Activated CD4-positive, alpha-beta T cell treated with anti-CD3 and anti-CD28 coated beads, Interleukin-2, amount 50 U/mL, for 48 hours (primary cell): ENCODE data around the gene TBL1XR1.

ENCODE experiments used
- DNase-seq, 2 experiments: peaks; one replicate each; pipeline ENCODE4 v3.0.0-alpha.2; 2020

Gene TBL1XR1

DNA sequence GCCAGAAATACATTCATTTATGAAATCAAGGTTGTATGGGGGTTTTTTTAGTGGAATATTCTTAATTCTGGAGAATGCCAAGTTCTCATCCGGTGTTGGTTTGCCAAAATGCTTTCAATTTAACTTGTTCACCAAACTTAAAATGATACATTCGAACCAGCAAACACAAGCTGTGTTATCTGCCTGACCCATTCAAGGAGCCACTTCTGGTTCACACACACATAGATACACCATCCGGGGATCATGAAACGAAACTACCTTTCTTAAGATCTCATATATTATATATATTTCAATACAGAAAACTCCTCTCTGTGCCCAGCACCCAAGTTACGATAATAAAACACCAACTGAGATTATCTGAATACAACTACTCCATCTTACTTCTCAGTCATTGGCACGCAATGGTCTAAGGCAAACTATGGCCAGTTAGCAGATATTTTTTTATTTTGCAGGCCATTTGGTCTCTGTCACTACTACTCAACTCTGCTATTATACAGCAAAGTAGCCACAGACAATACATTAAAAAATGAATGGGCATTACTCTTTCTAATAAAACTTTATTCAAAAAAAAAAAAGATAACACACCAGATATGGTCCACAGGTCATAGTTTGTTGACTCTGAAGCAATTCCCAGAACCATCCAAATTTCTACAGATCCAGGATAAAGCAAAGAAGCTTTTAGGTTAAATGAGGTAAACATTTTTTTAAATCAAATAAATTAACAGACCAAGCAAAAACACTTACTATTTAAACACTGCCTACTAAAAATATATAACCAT lies 89.6 kb downstream of the TBL1XR1 start:
- no peak for DNase-seq

DNA sequence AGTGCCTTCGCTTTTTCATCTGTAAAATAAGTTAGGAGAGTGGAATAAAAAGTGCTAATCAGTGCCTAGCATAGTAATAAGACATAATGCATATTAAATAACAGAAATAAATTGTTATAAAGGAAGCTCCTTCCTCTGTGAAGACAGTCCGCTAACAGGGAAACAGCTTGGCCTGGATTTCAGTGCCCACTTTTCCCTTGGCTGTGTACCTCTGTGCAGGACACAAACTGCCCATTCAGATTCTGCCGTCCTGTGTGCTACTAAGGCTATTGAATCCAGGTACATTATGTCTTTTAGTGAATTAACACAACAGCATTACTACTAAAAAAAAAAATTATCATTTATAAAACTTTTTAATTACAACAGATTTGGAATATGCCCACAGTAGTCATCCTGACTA lies 90.7 kb downstream of the TBL1XR1 start:
- no peak for DNase-seq

DNA sequence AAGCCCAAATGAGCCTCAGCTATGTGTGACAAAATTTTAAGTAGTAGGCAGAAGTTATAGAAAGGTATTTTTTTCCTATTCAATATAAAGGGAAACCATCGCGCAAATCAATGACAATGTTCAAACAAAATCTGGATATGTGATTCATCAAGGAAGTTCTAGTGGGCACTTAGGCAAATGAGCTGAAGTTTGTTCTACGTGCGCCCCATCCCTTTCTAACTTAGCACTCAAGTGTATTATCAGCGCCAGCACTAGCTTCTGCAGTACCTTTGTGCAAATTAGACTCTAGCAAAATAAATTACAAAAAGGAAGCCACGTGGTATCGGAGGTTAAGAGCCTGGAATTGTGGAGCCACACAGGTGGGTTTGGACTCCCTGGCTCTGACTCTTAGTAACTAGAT lies 91.1 kb downstream of the TBL1XR1 start:
- no peak for DNase-seq

DNA sequence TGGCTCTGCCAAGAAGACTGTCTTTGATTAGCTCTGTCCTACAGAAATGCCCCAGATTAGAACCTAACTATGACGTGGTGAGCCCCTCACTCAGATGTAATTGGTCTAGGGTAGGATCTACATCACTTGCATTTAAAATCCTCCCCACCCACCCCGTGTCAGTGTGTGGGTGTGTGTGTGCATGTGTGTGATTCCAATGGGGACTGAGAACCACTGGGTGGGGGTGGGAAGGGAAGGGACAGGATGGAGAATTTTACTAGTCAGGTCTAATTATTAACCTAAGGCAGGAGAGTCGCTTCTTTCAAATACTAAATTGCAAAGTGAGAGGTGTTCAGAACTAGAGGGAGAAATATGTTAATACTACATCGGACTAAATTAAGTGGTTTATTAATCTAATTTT lies 91.7 kb downstream of the TBL1XR1 start:
- DNase-seq: no peak

DNA sequence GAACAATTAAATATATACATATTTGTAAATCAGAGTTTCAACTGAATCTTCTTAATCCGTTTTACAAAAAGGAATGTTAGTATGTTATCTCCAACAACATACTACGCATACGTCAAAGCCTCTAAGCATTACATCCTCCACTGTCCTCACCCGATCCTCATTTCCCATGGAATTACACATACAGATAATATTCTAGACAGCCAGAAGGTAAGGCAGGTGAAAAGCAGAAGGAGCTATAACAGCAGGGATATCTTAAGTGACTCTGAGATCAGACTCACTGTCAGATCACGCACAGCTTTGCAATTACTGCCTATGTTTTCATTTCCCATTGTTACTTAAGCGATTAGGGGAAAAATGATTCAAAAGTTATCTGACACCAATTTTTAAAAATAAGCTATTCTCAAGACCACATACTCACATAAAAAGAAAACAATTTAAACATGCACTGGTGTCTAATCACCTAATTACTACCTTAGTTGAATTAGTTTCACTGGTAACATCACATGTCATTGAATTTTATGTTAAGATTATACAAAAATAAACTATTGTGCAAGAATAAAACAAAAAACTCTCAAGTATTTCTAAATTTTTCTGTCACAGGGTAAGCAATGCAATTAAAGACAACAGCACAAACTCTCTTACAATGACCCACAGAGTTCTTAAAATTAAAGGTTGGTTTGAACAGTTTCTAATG lies 92.8 kb downstream of the TBL1XR1 start:
- DNase-seq: no peak

DNA sequence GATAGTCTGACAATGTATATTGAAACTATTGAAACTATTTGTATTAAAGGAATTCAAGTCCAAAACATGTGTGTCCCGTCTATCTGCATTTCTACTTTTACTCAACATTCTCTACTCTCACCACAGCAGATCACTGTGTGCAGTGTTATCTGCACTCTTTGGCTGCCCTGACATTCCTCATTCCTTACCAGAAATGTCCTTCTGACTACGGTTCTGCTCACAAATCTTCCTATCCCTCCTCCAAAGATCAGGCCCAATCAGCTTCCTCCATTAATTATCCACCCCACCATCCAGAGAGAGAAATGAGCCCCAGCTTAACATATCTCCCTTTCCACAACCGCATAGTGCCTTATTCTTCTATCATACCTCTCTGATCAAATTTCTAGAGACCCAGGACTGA lies 94.7 kb downstream of the TBL1XR1 start:
- no peak for DNase-seq

DNA sequence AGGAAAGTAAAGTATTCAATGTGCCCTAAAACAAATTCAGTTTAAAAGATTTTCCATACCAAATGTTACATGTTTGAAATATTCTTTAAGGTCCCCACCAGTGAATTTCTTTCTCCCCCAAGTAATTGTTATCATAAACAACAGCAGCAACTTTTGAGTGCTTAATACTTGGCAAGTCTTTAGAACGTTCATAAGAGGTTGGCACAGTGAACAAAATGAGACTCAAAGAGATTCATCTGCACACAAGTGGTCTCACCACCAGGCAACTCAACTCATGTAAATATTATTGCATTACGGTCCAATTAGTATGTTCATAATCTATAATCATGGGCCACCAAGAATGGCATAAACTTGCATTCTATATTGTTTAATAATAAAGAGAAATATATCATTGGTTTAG lies 98.7 kb downstream of the TBL1XR1 start:
- DNase-seq: no peak

DNA sequence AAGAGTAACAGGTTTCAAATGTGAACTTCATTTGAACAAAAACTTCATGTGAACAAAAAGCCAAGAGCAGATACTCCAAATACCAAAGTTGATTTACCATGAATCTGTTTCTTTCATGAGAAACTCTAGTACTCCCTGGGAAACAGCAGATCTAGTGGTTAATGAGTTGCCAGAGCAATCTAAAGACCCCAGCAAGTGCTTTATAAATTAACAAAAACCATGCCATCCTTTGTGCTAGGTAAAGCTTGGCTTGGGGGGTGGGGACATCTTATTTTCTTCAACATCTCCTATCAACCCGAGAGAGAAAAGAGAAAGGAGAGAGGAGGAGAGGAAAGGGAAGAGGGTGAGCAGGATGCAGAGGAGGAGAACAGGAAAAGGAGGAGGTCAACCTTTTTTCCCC lies 100.7 kb downstream of the TBL1XR1 start:
- no peak for DNase-seq

DNA sequence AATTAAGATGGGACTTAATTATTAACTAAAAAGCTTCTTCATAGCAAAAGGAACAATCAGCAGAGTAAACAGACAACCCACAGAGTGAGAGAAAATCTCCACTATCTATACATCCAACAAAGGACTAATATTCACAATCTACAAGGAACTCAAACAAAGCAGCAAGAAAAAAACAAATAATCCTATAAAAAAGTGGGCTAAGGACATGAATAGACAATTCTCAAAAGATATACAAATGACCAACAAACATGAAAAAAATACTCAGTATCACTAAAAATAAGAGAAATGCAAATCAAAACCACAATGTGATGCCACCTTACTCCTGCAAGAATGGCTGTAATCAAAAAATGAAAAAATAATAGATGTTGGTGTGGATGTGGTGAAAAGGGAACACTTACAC lies 103.3 kb downstream of the TBL1XR1 start:
- DNase-seq: no peak

DNA sequence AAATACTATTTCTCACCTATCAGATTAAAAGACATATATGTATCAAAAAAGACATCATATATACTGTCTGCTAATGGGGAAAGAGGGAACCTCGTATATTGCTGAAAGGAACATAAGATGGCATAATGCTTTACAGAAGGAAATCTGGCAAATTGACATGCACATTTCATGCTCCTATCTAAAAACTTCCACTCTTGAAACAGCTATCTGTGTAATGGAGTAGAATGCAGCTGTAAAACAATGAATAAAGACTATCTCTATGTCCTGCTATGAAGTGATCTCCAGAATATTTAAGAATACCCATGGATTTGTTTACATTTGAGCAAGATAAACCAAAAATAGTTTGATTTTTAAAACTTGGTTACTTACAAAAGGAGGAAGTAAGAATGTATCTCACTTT lies 107.4 kb downstream of the TBL1XR1 start:
- DNase-seq: no peak

DNA sequence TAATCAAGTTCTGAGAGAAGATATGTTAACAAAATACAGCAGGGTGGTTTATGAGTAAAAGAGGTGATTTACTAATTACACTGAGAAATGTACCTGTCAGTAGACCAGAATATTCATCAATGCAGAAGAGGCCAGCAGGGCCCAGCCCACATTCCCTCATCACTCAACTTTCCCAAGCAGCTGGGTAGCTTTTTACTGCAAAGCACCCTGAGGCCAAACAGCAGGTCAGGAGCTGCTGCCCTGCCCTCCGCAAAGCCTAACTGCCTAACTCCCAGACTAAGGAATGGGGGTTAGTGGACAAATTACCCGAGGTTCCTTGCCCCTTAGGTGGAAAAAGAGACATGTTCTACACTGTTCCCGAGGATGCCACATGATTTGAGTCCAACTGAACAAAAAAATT lies 108.2 kb downstream of the TBL1XR1 start:
- DNase-seq: no peak

DNA sequence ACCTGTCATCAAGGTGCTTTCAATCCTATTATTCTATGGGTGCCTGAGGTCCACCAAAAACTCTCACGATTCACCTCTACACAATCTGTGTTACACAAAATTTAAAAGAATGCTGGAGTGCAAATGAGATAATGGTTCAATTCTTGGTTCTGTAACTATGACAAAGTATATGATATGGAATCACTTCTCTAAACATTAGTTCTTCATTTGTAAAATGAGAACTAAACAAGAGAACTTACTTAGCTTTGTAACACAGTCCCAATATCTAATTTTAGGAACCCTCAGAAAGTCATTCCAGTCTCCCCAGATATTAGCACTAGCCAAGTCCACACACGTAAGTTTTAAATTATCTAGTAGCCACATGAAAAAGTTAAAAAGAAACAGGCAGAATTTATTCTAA lies 111.5 kb downstream of the TBL1XR1 start:
- DNase-seq: no peak

DNA sequence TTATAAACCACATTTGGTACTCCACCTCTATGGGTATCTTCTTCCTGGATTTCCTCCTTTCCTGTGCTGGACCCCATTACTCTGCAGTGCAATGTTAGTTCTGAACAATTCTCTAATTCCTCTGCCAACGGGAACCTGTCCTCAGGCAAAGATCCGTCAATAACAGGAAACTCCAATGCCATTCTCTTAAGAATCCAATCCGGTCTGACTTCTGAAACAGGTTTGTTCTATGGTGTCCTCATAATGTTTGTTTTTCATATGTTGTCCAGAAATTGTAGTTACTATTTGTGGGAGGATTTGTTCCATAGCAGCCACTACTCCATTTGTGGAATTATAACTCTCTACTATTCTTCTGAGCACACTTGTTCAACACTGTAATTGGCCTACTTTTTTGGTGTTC lies 112.7 kb downstream of the TBL1XR1 start:
- no peak for DNase-seq

DNA sequence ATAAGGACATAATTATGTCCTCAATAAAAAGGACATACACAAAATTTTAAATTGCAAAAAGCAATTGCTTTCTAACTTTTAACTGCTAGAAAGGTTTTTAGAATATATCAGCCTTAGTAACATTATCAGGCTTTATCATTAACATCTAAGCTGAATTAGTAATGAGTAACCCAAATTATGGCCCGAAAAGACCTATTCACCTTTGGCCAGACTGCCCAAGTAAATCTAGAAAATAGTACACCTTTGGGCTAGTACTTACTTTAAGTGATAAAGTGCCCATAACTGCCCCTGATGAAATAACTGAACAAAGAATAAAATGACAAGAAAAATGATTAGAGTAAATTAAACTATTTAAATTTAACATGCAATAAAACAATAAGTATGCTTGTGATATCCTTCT lies 117.2 kb downstream of the TBL1XR1 start:
- DNase-seq: no peak

DNA sequence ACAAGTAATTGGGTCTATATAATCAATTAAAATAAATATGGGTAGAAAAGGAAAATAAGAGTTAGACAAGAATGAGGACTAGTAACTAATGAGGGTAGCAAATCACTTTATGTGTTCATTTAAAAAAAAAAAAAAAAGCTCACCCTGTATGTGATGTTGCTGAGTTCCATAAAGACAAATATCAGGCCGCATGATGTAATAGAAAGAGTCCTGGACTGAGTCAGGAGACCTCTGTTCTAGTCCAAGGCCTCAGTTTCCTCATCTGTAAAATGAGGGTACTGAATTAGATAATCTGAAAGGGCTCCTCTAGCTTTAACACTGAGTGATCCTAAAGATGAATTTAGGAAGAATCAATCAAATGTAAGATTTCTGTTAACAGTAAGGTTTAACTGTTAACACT lies 117.6 kb downstream of the TBL1XR1 start:
- DNase-seq: no peak

DNA sequence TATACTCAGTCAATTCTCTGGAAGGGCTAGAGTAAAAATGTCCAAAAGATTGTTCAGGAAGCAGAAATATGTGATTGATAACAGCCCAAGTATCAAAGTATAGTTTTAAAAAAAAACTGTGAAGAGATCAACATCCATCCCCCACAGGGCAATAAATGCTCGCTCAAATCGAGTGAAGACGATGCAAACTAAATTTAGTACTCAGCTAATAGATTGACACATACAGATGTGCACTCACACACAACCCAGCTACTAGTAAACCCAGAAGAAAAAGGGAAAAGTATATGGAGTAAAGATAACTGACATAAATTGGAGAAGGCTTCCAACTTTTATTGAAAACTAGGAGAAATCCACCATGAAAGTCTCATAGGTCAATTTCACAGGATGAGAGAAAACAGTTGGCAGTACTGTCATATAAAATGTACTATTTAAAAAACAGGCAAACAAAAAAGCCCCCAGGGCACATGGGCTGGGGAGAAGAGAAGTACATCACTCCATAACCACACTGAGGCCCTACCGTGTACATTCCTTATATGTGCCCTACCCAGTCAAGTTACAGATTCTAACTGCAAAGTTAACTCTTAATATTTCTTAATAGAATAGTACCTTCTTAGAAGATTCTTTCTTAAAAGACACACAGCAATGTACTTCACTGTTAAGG lies 125.7 kb downstream of the TBL1XR1 start:
- no peak for DNase-seq

DNA sequence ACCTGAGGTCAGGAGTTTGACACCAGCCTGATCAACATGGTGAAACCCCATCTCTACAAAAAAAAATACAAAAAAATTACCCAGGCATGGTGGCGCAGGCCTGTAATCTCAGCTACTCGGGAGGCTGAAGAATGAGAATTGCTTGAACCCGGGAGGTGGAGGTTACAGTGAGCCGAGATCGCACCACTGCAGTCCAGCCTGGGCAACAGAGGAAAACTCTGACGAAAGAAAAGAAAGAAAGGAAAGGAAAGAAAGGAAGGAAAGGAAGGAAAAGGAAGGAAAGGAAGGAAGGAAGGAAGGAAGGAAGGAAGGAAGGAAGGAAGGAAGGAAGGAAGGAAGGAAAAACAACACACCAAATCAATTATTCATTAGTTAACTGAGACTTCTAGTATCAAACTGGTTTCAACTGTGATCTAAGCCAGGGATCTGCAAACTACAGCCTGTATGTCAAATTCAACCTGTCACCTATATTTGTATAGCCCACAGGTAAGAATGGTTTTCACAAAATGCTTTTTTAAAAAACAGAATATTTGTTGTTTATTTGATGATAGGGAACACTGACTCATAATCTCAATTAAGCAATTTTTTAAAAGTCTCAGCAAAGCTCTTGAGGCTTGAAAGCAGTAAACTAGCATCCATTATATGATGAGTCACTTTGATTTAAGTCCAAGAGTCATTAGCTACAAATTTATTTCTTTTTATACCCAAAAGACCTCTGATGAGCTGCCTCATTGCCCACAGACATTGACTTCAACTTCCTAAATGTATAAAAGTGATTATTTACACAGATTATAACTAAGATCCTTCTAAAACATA lies 127.6 kb downstream of the TBL1XR1 start:
- DNase-seq: no peak

DNA sequence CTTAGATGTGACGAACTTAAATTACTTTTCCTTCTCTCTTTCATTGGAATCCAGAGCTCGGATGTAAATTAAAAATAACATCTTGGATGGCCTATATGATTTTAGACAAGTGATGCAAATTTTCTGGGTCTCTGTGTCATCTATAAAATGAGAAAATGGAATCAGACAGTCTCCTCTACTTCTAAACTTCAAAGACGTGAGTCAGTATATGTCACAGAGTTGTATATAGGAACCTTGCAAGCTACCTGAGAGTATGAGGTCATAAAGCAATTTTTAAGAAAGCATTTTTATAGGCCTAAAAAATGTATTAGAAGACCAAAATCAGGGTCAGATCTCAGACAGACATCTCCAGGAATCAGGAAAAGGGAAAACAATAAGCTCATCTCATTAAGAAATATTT lies 128.3 kb downstream of the TBL1XR1 start:
- no peak for DNase-seq

DNA sequence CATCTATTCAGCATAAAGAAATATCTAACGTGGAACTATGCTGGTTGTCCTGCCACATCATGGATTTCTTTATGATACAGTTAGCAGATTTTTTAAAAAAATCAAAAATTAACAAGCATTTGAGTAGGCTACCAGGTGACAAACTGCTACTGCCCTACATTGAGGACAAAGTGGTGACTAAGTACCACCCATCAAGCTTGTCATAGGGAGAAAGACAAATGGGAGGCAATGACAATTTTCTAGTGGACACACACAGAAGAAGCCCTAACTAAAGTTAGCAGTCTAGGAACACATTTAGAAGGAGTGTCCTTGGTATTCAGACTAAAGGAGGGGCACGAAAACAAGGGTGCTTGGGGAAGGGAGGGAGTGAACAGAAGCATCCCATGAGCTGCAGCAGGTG lies 131.2 kb downstream of the TBL1XR1 start:
- DNase-seq: no peak

DNA sequence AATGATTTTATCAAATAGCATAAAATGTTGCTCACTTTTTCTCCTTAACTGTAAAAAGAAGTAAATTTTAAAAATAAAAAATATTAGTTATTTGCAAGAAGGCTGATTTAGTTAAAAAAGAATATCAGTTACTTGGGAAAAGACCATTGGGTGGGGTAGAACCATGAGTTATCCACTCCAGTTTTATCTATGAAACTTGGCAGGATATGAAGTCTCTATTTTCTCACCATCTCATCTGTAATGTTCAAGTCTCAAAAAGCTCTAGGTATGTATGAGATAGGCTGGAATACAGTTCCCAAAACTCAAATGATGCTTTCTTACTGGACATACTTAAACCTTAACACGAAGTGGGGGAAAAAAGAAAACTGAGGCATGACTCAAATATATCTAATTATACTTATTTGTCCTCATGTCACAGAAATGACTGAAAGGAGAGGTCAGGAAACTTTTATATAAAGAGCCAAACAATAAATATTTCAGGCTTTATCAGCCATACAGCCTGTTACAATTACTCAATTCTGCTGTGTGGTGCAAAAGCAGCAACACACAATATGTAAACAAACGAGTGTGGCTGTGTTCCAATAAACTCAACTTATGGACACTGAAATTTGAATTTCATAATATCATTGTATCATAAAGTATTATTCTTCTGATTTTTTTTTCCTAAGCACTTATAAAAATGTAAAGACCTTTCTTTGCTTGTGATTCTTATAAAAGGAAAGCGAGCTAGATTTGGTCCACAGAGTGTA lies 131.8 kb downstream of the TBL1XR1 start:
- no peak for DNase-seq

DNA sequence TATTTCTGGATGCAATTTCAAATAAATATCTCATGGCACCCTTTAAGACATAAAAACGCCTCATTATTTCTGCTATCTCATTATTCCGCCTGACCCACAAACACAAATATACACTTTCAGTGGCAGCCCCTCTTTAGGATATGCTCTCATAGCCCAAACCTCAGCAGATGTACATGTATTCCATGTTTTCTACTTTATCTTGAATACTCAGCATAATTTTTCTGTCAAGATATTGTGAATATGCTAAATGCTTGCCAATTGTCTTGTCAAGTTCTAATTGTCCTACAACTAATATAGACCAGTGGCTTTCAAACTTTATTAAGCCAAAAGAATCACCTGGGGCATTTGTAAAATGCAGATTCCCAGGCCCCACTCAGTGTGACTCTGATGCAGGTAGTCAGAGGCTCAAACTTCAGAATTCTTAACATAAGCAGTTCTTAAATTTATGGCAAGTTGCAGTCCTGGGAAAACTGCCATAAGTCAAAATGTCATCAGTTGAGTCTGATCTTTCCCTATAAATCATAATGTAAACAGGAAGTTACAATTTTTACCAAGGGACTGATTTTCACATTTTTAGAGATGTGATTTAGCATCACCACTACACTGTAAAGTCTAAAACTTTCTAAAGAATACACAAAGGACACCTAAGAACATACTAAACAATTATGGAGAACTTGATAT lies 135.1 kb downstream of the TBL1XR1 start:
- DNase-seq: no peak

DNA sequence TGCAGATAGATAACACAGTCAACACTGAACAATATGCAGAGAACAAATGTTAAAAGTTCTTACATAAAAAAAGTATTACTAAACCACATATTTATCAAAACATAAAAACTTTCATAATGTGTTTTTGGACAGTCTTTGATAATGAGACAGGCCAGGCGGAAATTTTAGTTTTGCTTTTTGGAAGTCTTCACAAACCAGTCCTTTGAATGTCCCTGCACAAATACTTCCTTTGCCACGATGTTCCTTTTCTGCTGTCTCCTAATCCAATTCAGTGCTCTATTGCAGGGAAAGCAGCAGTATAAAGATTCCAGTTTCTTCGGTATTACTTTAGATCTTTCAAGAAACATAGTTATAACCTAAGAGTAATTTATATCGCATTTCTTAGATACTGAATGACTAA lies 135.9 kb downstream of the TBL1XR1 start:
- no peak for DNase-seq
